Effector memory CD8-positive, alpha-beta T cell (primary cell): ENCODE data around the gene CPNE5.
"Not testable (repeated sequence)": the region's sequence is repeated elsewhere in the genome, so short reads cannot be mapped to it uniquely, and the experiment has no call there.

Source experiments
- ATAC-seq: fragments of 150-1000 bp; cut with Tn5 transposase; replicated peaks from 2 replicates; pipeline ENCODE4 v1.10.0; 2021; ENCODE audit warnings: mild to moderate bottlenecking, moderate library complexity
- DNase-seq, 3 experiments: peaks; one replicate each; pipeline ENCODE4 v3.0.0; 2021
- H3K27ac Mint-ChIP-seq, 2 donors: one replicate each; pipeline ENCODE4 v1.8.0; 2022; ENCODE audit warnings: mild to moderate bottlenecking in 2 of 2, mixed read lengths in 2 of 2, moderate library complexity in 2 of 2
- H3K27me3 Mint-ChIP-seq, 2 donors: one replicate each; pipeline ENCODE4 v1.8.0; 2022; ENCODE audit warnings: mixed read lengths in 2 of 2
- H3K36me3 Mint-ChIP-seq: one replicate; pipeline ENCODE4 v1.8.0; 2022; ENCODE audit warnings: mild to moderate bottlenecking, moderate library complexity, mixed read lengths; ENCODE audit not compliant: insufficient read depth
- H3K4me1 Mint-ChIP-seq, 2 donors: one replicate each; pipeline ENCODE4 v1.8.0; 2022; ENCODE audit warnings: low read depth in 2 of 2, mixed read lengths in 2 of 2
- H3K4me3 Mint-ChIP-seq, 2 donors: one replicate each; pipeline ENCODE4 v1.8.0; 2022; ENCODE audit warnings: mild to moderate bottlenecking in 2 of 2, mixed read lengths in 2 of 2, moderate library complexity in 2 of 2
- H3K9me3 Mint-ChIP-seq, 2 donors: one replicate each; pipeline ENCODE4 v1.8.0; 2022; ENCODE audit warnings: mixed read lengths in 2 of 2

Gene CPNE5

GRCh38 chr6:36712816-36713215 is 126.4 kb downstream of the CPNE5 start:
- ATAC-seq: no peak
- Mint-ChIP-seq H3K4me1 (no peaks in the 10 kb centered on the region), H3K27ac (no peak overlapping the region), H3K27me3 (no peaks in the 10 kb centered on the region), H3K4me3 (no peak overlapping the region), H3K9me3 (no peaks in the 10 kb centered on the region), H3K36me3 (no peaks in the 10 kb centered on the region)
- no peak for DNase-seq

DNA sequence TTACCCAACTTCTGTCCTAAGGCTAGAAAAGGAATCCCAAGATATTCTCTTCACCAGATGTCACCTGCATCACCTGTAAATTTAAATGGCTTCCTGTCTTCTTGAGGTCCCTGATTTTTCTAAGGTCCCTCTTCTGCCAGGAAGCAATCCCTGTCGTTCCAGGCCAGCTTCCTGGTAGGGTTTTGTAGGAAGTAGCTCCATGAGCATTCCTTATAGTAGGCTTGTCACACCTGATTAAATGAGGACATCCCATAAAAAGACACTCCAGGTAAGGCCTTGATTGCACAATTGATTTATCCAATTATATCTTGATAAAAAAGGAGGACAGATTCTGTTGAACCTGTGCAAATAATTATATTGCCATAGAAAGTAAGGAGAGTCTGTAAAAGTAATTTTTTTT is 132.9 kb downstream of the CPNE5 start:
- no peaks in the 10 kb centered on the region for H3K36me3 Mint-ChIP-seq
- no peaks in the 10 kb centered on the region for H3K9me3 Mint-ChIP-seq
- ATAC-seq (no peak), DNase-seq (no peak)
- peaks cover 0 to 16% of the 10 kb centered on the region in 2 donors for H3K27me3 Mint-ChIP-seq
- H3K27ac Mint-ChIP-seq: no peak overlapping the region
- peaks cover 0 to 2% of the 10 kb centered on the region in 2 donors for H3K4me1 Mint-ChIP-seq
- H3K4me3 Mint-ChIP-seq: no peak overlapping the region

- not testable (repeated sequence) for H3K9me3 Mint-ChIP-seq, H3K4me1 Mint-ChIP-seq, H3K27ac Mint-ChIP-seq, H3K4me3 Mint-ChIP-seq, ATAC-seq, H3K36me3 Mint-ChIP-seq, DNase-seq
- peaks cover 0 to 16% of the 10 kb centered on the region in 2 donors for H3K27me3 Mint-ChIP-seq
These were observed 134.2 kb downstream of the CPNE5 start for GRCh38 chr6:36704961-36705577.

DNA sequence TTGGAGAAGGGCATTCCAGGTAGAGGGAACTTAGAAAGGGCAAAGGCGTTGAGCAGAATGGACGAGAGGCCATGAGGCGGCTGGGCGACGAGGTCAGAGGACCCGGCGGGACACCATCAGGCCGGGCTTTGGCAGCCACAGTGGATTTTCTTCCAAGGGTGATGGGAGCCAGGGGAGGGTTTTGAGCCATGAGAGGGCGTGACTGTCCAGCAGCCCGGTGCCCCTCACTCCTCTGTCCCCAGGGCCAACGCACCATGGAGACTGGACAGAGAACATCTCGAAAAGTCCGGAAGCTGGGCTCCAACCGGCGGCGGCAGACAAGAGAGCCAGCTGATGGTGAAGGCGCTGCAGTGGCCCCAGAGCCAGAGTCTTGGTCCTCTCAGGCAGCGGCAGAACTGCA is 135.3 kb downstream of the CPNE5 start:
- H3K27me3 Mint-ChIP-seq: peaks cover 0 to 19% of the 10 kb centered on the region in 2 donors
- no peaks in the 10 kb centered on the region for H3K9me3 Mint-ChIP-seq
- DNase-seq (no peak), ATAC-seq (no peak)
- H3K36me3 Mint-ChIP-seq: no peaks in the 10 kb centered on the region
- no peak overlapping the region for H3K27ac Mint-ChIP-seq
- peaks cover 0 to 2% of the 10 kb centered on the region in 2 donors for H3K4me1 Mint-ChIP-seq
- no peak overlapping the region for H3K4me3 Mint-ChIP-seq

GRCh38 chr6:36703081-36703606 is 136.1 kb downstream of the CPNE5 start:
- Mint-ChIP-seq H3K4me3 (no peak overlapping the region), H3K27me3 (peaks cover 0 to 27% of the 10 kb centered on the region in 2 donors), H3K36me3 (no peaks in the 10 kb centered on the region), H3K27ac (no peak overlapping the region), H3K4me1 (peaks cover 0 to 6% of the 10 kb centered on the region in 2 donors), H3K9me3 (no peaks in the 10 kb centered on the region)
- ATAC-seq (no peak), DNase-seq (no peak)

DNA sequence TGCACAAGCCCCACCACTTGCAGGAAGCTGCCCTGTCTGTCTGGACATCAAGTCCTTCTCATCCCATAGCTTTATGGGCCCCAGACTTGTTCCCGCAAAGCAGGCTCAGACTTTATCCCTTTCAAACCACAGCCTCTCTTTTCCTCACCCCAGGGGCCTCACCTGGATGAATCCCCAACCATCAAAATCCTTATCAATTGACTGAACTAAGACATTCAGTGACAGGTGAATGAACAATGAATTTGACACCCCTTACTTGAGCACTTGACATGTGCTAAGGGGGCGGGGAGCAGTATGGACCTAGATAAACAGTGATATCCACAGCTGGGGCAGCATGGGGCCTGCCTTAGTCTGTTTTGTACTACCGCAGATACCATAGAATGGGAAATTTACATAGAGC is 136.6 kb downstream of the CPNE5 start:
- H3K27me3 Mint-ChIP-seq: peaks cover 0 to 28% of the 10 kb centered on the region in 2 donors
- H3K4me3 Mint-ChIP-seq: no peak overlapping the region
- no peak for DNase-seq
- ATAC-seq: no peak
- H3K27ac Mint-ChIP-seq: no peak overlapping the region
- H3K36me3 Mint-ChIP-seq: no peaks in the 10 kb centered on the region
- no peaks in the 10 kb centered on the region for H3K9me3 Mint-ChIP-seq
- H3K4me1 Mint-ChIP-seq: peaks cover 0 to 8% of the 10 kb centered on the region in 2 donors

DNA sequence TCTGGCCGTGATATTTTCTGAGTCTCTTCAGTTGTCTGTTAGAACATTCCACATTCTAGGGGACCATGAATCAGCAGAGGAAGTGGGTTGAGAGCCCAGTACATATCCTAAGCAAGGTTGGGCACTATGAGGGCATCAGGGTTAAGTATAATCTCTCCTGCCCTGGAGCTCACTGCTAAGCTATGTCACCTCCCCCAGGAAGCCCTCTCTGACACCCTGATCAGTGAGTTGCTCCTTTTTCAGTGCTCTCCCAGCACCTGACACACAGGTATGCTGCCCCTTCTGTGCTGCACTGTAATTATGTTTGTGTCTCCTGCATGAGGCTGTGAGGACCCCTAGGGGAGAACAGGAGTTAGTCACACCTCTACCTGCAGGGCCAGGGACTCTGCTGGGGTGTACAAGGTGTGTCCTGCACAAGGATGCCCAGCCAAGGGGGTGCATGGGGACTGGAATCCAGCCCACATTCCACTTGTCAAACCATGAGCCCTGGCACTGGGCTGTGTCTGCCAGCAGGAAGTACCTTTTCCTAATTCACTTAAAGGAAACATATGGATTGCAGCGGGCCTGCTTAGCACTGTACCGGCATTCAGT is 137.7 kb downstream of the CPNE5 start:
- peaks cover 0 to 10% of the 10 kb centered on the region in 2 donors for H3K4me1 Mint-ChIP-seq
- H3K27me3 Mint-ChIP-seq: peaks cover 0 to 28% of the 10 kb centered on the region in 2 donors
- ATAC-seq: no peak
- H3K4me3 Mint-ChIP-seq: no peak overlapping the region
- H3K36me3 Mint-ChIP-seq: no peaks in the 10 kb centered on the region
- no peak overlapping the region for H3K27ac Mint-ChIP-seq
- H3K9me3 Mint-ChIP-seq: no peaks in the 10 kb centered on the region
- no peak for DNase-seq

- Mint-ChIP-seq H3K36me3 (no peaks in the 10 kb centered on the region), H3K4me3 (no peak overlapping the region), H3K27me3 (peaks cover 0 to 28% of the 10 kb centered on the region in 2 donors), H3K4me1 (peaks cover 0 to 10% of the 10 kb centered on the region in 2 donors), H3K27ac (no peak overlapping the region), H3K9me3 (no peaks in the 10 kb centered on the region)
- DNase-seq (no peak), ATAC-seq (no peak)
These were observed 138.4 kb downstream of the CPNE5 start for GRCh38 chr6:36700831-36701230.

DNA sequence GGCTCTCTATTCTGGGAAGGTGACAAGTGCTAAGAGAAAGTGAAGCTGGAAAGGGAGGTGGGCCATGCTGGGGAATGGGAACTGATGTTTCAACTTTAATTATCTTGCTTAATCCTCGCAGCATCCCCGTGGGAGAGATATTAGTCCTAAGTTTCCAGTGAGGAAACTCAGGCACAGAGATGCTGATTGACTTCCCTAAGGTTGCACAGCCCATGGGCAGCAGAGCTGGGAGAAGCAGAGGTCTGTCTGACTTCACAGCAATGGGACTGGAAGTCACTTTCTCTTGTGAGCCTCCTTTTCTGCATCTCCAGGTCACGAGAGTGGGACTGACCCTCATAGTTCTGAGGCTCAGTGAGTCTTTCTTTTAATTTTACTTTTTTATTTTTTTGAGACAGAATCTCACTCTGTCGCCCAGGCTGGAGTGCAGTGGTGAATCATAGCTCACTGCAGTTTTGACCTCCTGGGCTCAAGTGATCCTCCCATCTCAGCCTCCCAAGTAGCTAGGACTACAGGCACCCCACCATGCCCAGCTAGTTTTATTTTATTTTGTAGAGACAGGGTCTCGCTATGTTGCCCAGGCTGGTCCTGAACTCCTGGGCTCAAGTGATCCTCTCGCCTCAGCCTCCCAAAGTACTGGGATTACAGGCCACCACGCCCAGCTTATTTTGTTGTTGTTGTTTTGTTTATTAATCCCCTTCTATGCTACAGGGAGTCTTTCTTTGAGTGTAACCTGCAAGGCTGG is 139.0 kb downstream of the CPNE5 start:
- no peaks in the 10 kb centered on the region for H3K9me3 Mint-ChIP-seq
- no peak for DNase-seq
- peaks cover 0 to 28% of the 10 kb centered on the region in 2 donors for H3K27me3 Mint-ChIP-seq
- H3K36me3 Mint-ChIP-seq: no peaks in the 10 kb centered on the region
- H3K4me1 Mint-ChIP-seq: peaks cover 0 to 10% of the 10 kb centered on the region in 2 donors
- no peak for ATAC-seq
- no peak overlapping the region for H3K4me3 Mint-ChIP-seq
- no peak overlapping the region for H3K27ac Mint-ChIP-seq

GRCh38 chr6:36699348-36699747 is 139.9 kb downstream of the CPNE5 start:
- no peak for DNase-seq
- no peak overlapping the region for H3K4me3 Mint-ChIP-seq
- no peaks in the 10 kb centered on the region for H3K36me3 Mint-ChIP-seq
- no peaks in the 10 kb centered on the region for H3K9me3 Mint-ChIP-seq
- peaks cover 0 to 10% of the 10 kb centered on the region in 2 donors for H3K4me1 Mint-ChIP-seq
- H3K27me3 Mint-ChIP-seq: peaks cover 0 to 28% of the 10 kb centered on the region in 2 donors
- no peak overlapping the region for H3K27ac Mint-ChIP-seq
- no peak for ATAC-seq

- Mint-ChIP-seq H3K27me3 (peaks cover 0 to 25% of the 10 kb centered on the region in 2 donors), H3K36me3 (no peaks in the 10 kb centered on the region), H3K4me3 (no peak overlapping the region), H3K4me1 (peaks cover 0 to 10% of the 10 kb centered on the region in 2 donors), H3K27ac (no peak overlapping the region), H3K9me3 (no peaks in the 10 kb centered on the region)
- DNase-seq (no peak), ATAC-seq (no peak)
These were observed 140.4 kb downstream of the CPNE5 start for GRCh38 chr6:36698871-36699271.

DNA sequence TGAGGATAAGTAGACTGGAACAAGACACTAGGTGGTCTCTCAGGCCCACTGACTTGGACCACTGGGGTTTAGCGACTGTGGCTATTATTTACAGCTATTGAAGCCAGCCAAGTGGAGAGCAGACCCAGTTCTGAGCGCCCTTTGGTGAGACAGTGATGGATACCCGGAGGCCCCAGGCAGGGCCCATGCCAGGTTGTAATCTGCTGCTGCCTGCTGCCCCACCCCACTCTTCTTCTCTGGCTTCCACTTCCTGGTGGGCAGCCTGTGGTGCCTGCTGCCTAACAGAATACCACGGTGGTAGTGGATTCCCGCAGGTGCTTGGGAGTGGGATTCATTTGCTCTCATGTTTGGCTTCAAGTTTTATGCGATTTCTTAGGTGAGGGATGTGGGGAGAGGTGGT is 141.0 kb downstream of the CPNE5 start:
- peaks cover 0 to 18% of the 10 kb centered on the region in 2 donors for H3K27me3 Mint-ChIP-seq
- peaks cover 3% of the 10 kb centered on the region for H3K36me3 Mint-ChIP-seq
- ATAC-seq: no peak
- no peak overlapping the region for H3K27ac Mint-ChIP-seq
- peaks cover 0 to 13% of the 10 kb centered on the region in 2 donors for H3K4me1 Mint-ChIP-seq
- no peak for DNase-seq
- no peaks in the 10 kb centered on the region for H3K9me3 Mint-ChIP-seq
- H3K4me3 Mint-ChIP-seq: no peak overlapping the region

DNA sequence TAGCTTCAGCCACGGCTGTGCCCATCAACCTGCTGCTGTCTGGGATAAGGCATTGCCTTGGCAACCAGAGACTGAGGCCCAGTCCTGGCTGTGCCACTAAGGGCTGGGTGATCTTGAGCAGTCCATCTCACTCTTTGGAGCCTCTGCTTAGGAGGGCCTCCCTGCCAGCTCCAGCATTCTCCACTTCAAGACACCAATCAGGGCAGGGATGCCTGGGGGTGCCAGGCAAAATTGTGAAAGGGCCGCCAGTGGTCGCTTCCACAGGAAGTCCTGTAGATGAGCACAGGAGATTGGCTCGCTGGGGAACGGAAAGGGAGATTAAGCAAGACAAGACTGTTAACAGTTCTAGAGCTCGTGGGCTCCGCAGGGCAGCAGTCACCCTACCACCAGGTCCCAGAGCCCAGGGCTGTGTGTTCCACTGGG is 141.8 kb downstream of the CPNE5 start, which contains the start of gene RAB44:
Gene RAB44, plus strand, starts transcription at position 346 of the 423 bp plus-strand sequence. CDS start 6,410 bp downstream, outside the sequence.
- no peak for ATAC-seq
- Mint-ChIP-seq H3K9me3 (no peaks in the 10 kb centered on the region), H3K4me3 (no peak within 1 kb of the TSS), H3K27ac (no peak within 1 kb of the TSS), H3K4me1 (peaks cover 4 to 16% of the 10 kb centered on the region in 2 donors), H3K27me3 (peaks cover 0 to 12% of the 10 kb centered on the region in 2 donors), H3K36me3 (peaks cover 3% of the 10 kb centered on the region)
- DNase-seq: no peak
